WERI-Rb-1 (cell line): ENCODE results near the gene CDK6.

Experiments used
- DNase-seq: peaks from one replicate; pipeline ENCODE4 v3.0.0-alpha.2; 2020
- H3K27ac ChIP-seq: fragments of 250-450 bp; sonication (Bioruptor Pico); 2 replicates; pipeline ENCODE4 v1.5.1; 2020; ENCODE audit warnings: mild to moderate bottlenecking, moderate library complexity
- H3K27me3 ChIP-seq: fragments of 250-450 bp; sonication (Bioruptor Pico); 2 replicates; pipeline ENCODE4 v1.5.1; 2021; ENCODE audit warnings: mild to moderate bottlenecking, low read depth, moderate library complexity; ENCODE audit not compliant: insufficient read depth, severe bottlenecking
- H3K36me3 ChIP-seq: fragments of 250-450 bp; sonication (Bioruptor Pico); 2 replicates; pipeline ENCODE4 v1.5.1; 2020; ENCODE audit warnings: mild to moderate bottlenecking, moderate library complexity
- H3K4me3 ChIP-seq: 2 replicates; pipeline ENCODE4 v1.5.1; 2011; ENCODE audit warnings: low read depth, mild to moderate bottlenecking, control low read depth, low read length
- H3K9me3 ChIP-seq: fragments of 250-450 bp; sonication (Bioruptor Pico); 2 replicates; pipeline ENCODE4 v1.5.1; 2021; ENCODE audit warnings: mild to moderate bottlenecking, moderate library complexity; ENCODE audit not compliant: severe bottlenecking
- CTCF ChIP-seq: IDR thresholded peaks from 2 replicates; pipeline ENCODE4 v1.5.1; 2011; ENCODE audit warnings: low read depth, mild to moderate bottlenecking, control low read depth, inconsistent platforms, low read length

The CDK6 gene

DNA sequence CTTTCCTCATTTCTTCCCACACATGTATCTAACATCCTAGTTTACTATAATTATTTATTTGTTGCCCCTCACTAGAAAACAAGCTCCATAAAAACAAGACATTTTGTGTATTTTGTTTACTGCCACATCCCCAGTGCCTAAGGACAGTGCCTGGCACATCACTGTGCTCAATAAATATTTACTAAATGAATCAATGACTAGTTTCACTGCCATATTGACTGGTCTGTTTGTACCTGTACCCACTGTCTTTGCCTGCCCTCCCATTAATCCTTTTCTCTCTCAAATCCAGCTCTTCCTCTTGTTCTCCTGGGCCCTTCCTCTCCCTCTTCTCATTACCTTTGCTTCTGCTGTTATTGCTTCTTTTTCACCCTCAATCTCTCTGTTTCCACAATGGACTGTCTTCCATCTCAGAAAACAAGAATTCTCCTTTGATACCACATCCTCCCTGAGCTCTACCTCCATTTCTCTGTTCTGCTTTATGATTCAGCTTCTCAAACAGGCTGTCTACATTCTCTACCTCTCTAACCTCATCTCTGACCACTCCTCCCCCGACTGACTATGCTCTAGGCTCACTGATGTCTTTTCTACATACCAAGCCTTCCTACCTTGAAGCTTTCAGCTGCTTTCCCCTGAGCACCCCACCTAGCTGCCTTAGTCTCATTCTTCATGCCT, 237.9 kb downstream of the CDK6 start:
- no peaks in the 10 kb centered on the region for H3K9me3 ChIP-seq
- H3K4me3 ChIP-seq, result no peak overlapping the region
- H3K27ac ChIP-seq, result no peak overlapping the region
- DNase-seq, result no peak
- no peak for TF ChIP-seq CTCF
- no peaks in the 10 kb centered on the region for H3K36me3 ChIP-seq
- no peaks in the 10 kb centered on the region for H3K27me3 ChIP-seq

GRCh38 chr7:92595281-92595680, 241.1 kb downstream of the CDK6 start:
- Histone ChIP-seq H3K27me3 (no peaks in the 10 kb centered on the region), H3K4me3 (no peak overlapping the region), H3K9me3 (no peaks in the 10 kb centered on the region), H3K27ac (no peak overlapping the region), H3K36me3 (no peaks in the 10 kb centered on the region)
- TF ChIP-seq CTCF, result no peak
- no peak for DNase-seq

DNA sequence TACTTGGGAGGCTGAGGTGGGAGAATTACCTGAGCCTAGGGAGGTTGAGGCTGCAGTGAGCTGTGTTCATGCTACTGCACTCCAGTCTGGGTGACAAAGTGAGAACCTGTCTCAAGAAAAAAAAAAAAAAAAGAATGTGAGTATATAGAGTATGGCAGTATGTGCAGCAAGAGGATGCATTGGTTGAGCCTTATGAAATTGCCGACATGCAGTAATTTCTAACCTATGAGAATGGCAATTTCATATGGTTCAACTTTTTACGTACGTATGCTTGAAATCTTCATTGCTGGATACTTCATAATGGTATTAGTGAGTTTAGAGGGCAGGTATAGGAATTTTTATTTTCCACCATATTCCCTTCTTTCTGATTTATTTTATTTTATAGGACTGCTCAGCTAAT, 241.6 kb downstream of the CDK6 start:
- H3K27ac ChIP-seq, result no peak overlapping the region
- H3K27me3 ChIP-seq, result no peaks in the 10 kb centered on the region
- no peaks in the 10 kb centered on the region for H3K9me3 ChIP-seq
- no peaks in the 10 kb centered on the region for H3K36me3 ChIP-seq
- no peak for DNase-seq
- H3K4me3 ChIP-seq, result no peak overlapping the region
- no peak for TF ChIP-seq CTCF

- no peaks in the 10 kb centered on the region for H3K27me3 ChIP-seq
- H3K4me3 ChIP-seq, result peak overlapping the region; percentile 99
- DNase-seq, result peak; percentile 19
- H3K9me3 ChIP-seq, result no peaks in the 10 kb centered on the region
- no peak for TF ChIP-seq CTCF
- peaks cover 7% of the 10 kb centered on the region for H3K36me3 ChIP-seq
- H3K27ac ChIP-seq, result no peak overlapping the region
These were observed 245.6 kb downstream of the CDK6 start for GRCh38 chr7:92590711-92591310.

DNA sequence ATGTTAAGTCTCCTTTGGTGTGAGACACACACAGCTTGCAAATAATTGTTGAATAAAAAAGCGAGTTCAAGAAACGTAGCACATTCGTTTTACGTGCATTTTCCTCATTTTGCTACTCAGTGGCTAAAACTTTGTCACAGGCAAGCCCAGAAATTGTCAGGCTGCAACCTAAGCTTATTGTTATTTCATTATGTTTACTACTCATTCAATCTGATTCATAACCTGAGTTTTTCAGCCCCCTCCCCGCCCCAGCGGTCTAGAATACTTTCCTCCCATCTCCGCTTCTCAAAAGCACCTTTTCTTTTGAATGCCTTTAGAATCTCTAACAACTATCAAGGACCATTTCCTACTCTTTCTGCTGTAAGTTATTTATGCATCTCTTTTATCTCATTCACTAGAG, 247.3 kb downstream of the CDK6 start:
- no peaks in the 10 kb centered on the region for H3K9me3 ChIP-seq
- TF ChIP-seq CTCF, result no peak
- H3K4me3 ChIP-seq, result peak overlapping the region; percentile 99
- no peak overlapping the region for H3K27ac ChIP-seq
- H3K36me3 ChIP-seq, result peaks cover 7% of the 10 kb centered on the region
- no peak for DNase-seq
- no peaks in the 10 kb centered on the region for H3K27me3 ChIP-seq

DNA sequence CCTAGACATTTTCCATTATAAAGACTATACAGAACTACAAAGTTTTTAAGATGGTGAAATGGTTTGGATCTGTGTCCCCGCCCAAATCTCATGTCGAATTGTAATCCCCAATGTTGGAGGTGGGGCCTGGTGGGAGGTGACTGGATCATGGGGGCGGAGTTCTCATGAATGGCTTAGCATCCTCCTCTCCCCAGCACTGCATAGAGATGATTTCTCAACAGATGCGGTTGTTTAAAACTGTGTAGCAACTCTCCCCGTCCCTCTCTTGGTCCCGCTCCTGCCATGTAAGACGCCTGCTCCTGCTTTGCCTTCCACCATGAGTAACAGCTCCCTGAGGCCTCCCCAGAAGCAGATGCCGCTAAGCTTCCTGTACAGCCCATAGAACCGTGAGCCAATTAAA, 247.8 kb downstream of the CDK6 start:
- TF ChIP-seq CTCF, result no peak
- H3K27ac ChIP-seq, result no peak overlapping the region
- no peak for DNase-seq
- peaks cover 7% of the 10 kb centered on the region for H3K36me3 ChIP-seq
- no peaks in the 10 kb centered on the region for H3K9me3 ChIP-seq
- no peak overlapping the region for H3K4me3 ChIP-seq
- no peaks in the 10 kb centered on the region for H3K27me3 ChIP-seq
